Progenitor cell of endocrine pancreas (in vitro differentiated cells): Measurements from ENCODE around the gene RTEL1. TPM values are rescaled to one million over a fixed set of nuclear protein-coding genes. Genes with fewer than 3 reads are reported as not detected.

ENCODE experiments used
- DNase-seq: peaks from one replicate; pipeline ENCODE4 v3.0.0; 2021; ENCODE audit warnings: low spot score; ENCODE audit not compliant: unreplicated experiment
- H3K27ac Mint-ChIP-seq: 2 replicates; pipeline ENCODE4 v1.8.0; 2021; ENCODE audit warnings: mild to moderate bottlenecking, moderate library complexity, mixed read lengths
- H3K27me3 Mint-ChIP-seq: 2 replicates; pipeline ENCODE4 v1.8.0; 2021; ENCODE audit warnings: mixed read lengths
- H3K36me3 Mint-ChIP-seq: 2 replicates; pipeline ENCODE4 v1.8.0; 2022; ENCODE audit warnings: mixed read lengths; ENCODE audit not compliant: insufficient read depth
- H3K4me1 Mint-ChIP-seq: 2 replicates; pipeline ENCODE4 v1.8.0; 2021; ENCODE audit warnings: low read depth, mixed read lengths
- H3K4me3 Mint-ChIP-seq: 2 replicates; pipeline ENCODE4 v1.8.0; 2021; ENCODE audit warnings: low read depth, mild to moderate bottlenecking, moderate library complexity, mixed read lengths
- H3K9me3 Mint-ChIP-seq: 2 replicates; pipeline ENCODE4 v1.8.0; 2021; ENCODE audit warnings: low read depth, mixed read lengths
- total RNA-seq: library from RNA; stranded (reverse); gene quantifications from 2 replicates; pipeline ENCODE4 v1.2.1, GENCODE V29; 2021
- TF ChIP-seq, protein P1 (sequence below): fragments of 200-600 bp; sonication (generic); IDR thresholded peaks from one replicate; pipeline ENCODE4 v1.5.0; 2021; ENCODE audit warnings: antibody characterized with exemption, mild to moderate bottlenecking; ENCODE audit not compliant: unreplicated experiment

RTEL1 gene
- total RNA-seq, 1 donor from 2014 or later, result 35.5 TPM

DNA sequence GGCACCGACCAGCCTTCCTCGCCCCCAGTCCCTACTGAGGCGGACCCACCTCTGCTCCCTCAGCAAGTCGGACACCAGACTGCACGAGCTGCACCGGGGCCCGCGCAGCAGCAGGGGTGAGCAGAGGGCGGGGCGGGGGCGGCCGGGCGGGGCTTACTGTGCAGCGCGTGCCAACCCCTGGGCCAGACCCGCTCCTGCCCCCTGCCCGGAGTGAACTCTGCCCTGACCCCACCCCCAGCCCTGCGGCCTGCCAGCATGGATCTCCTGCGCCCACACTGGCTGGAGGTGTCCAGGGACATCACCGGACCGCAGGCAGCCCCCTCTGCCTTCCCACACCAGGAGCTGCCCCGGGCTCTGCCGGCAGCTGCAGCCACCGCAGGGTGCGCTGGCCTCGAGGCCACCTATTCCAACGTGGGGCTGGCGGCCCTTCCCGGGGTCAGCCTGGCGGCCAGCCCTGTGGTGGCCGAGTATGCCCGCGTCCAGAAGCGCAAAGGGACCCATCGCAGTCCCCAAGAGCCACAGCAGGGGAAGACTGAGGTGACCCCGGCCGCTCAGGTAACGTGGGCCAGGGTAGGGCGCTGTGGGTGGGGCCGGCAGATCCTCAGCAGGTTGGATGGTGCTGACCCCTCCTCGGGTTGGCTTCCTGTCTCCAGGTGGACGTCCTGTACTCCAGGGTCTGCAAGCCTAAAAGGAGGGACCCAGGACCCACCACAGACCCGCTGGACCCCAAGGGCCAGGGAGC is 80.0 kb downstream of the RTEL1 start:
- H3K4me1 Mint-ChIP-seq, result no peaks in the 10 kb centered on the region
- TF ChIP-seq, protein P1, sequence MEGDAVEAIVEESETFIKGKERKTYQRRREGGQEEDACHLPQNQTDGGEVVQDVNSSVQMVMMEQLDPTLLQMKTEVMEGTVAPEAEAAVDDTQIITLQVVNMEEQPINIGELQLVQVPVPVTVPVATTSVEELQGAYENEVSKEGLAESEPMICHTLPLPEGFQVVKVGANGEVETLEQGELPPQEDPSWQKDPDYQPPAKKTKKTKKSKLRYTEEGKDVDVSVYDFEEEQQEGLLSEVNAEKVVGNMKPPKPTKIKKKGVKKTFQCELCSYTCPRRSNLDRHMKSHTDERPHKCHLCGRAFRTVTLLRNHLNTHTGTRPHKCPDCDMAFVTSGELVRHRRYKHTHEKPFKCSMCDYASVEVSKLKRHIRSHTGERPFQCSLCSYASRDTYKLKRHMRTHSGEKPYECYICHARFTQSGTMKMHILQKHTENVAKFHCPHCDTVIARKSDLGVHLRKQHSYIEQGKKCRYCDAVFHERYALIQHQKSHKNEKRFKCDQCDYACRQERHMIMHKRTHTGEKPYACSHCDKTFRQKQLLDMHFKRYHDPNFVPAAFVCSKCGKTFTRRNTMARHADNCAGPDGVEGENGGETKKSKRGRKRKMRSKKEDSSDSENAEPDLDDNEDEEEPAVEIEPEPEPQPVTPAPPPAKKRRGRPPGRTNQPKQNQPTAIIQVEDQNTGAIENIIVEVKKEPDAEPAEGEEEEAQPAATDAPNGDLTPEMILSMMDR, result no peak
- H3K9me3 Mint-ChIP-seq, result no peaks in the 10 kb centered on the region
- no peak for DNase-seq
- peaks cover 6% of the 10 kb centered on the region for H3K27me3 Mint-ChIP-seq
- no peak overlapping the region for H3K4me3 Mint-ChIP-seq
- no peak overlapping the region for H3K27ac Mint-ChIP-seq
- H3K36me3 Mint-ChIP-seq, result peaks cover 17% of the 10 kb centered on the region

DNA sequence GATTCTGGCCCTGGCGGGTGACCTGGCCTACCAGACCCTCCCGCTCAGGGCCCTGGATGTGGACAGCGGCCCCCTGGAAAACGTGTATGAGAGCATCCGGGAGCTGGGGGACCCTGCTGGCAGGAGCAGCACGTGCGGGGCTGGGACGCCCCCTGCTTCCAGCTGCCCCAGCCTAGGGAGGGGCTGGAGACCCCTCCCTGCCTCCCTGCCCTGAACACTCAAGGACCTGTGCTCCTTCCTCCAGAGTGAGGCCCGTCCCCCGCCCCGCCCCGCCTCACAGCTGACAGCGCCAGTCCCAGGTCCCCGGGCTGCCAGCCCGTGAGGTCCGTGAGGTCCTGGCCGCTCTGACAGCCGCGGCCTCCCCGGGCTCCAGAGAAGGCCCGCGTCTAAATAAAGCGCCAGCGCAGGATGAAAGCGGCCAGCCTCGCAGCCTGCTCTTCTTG is 80.6 kb downstream of the RTEL1 start:
- Mint-ChIP-seq H3K4me3 (no peak overlapping the region), H3K36me3 (peaks cover 14% of the 10 kb centered on the region), H3K27ac (no peak overlapping the region), H3K27me3 (peaks cover 6% of the 10 kb centered on the region), H3K4me1 (no peaks in the 10 kb centered on the region), H3K9me3 (no peaks in the 10 kb centered on the region)
- TF ChIP-seq, protein P1, result peak; percentile 13
- no peak for DNase-seq

DNA sequence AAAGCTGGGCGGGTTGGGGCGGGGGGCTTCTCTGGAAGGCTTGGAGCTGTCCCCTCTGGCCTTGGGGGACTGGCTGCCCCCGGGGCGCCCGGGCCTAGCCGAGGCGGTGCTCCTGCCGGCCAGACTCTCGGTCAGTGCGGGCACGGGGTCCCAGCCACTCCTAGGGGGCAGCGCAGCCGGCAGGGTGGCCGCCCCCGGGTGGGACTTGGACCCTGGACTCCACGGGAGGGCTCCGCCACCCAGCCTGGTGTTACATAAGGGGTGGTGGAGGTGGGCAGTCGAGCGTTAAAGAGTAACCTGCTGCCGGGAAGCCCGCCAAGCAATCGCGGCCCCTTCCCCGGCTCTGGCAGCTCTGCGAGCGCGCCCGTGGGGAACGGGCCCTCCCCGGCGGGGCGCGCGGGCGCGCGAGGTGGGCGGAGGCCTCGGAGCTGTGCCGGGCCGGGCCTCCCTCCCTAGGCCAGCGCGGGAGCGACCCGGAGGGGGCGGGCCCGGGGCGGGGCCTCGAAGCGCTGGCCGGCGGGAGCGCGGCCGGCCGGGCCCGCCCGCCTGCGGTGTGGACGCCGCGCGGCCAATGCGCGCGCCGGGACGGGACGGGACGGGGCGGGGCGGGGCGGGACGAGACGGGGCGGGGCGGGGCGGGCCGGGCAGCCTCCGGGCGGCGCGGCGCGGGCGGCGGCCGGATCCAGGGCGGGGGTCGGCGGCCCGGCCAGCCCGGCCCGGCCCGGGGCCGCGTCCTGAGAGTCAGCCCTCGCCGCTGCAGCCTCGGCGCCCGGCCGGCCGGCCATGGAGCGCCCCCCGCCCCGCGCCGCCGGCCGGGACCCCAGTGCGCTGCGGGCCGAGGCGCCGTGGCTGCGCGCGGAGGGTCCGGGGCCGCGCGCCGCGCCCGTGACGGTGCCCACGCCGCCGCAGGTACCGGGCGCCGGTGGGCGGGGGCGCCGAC is 81.3 kb downstream of the RTEL1 start, which contains the start of gene SLC2A4RG:
Gene SLC2A4RG (plus strand): TSS at position 647 of the 940 bp plus-strand sequence. CDS start 137 bp downstream, at position 784.
- peak; percentile 51 for DNase-seq
- Mint-ChIP-seq H3K27ac (no peak within 1 kb of the TSS), H3K4me1 (no peaks in the 10 kb centered on the region), H3K4me3 (peak within 1 kb of the TSS; percentile 67), H3K36me3 (peaks cover 11% of the 10 kb centered on the region), H3K9me3 (no peaks in the 10 kb centered on the region), H3K27me3 (peaks cover 6% of the 10 kb centered on the region)
- TF ChIP-seq, protein P1, result no peak

DNA sequence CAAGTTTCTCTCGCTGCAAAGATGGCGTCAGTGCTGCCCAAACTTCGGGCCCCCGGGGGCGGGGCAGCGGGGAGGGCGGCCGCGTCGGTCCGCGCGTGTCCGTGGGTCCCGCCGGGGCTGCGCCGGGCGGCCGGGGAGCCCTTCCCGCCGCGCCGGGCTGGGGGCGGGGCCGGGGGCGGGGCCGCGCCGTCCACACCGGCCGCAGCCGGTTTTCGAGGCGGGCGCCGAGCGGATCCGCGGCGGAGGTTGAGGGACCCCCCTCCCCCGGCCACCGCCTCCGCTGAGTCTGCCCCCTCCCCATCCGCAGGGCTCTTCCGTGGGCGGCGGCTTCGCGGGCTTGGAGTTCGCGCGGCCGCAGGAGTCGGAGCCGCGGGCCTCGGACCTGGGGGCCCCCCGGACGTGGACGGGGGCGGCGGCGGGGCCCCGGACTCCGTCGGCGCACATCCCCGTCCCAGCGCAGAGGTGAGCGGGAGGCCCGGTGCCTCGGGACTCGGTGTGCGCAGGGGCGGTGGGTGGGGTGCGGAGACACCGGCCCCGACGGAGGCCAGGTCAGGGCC is 82.0 kb downstream of the RTEL1 start:
- Mint-ChIP-seq H3K9me3 (no peaks in the 10 kb centered on the region), H3K27ac (no peak overlapping the region), H3K4me1 (no peaks in the 10 kb centered on the region), H3K4me3 (peak overlapping the region; percentile 67), H3K36me3 (peaks cover 11% of the 10 kb centered on the region), H3K27me3 (peaks cover 6% of the 10 kb centered on the region)
- TF ChIP-seq, protein P1, result no peak
- no peak for DNase-seq
